HG03342 (cell line): ENCODE results near the gene ATP9B.
"Not testable (repeated sequence)": the region's sequence is repeated elsewhere in the genome, so short reads cannot be mapped to it uniquely, and the experiment has no call there.

ENCODE experiments used
- ATAC-seq: cut with Tn5 transposase; IDR thresholded peaks from one replicate; pipeline ENCODE4 v1.9.1; 2021; ENCODE audit warnings: mild to moderate bottlenecking, moderate library complexity; ENCODE audit not compliant: unreplicated experiment

The ATP9B gene

GRCh38 chr18:79321625-79322405, 252.6 kb downstream of the ATP9B start:
- ATAC-seq = no peak

DNA sequence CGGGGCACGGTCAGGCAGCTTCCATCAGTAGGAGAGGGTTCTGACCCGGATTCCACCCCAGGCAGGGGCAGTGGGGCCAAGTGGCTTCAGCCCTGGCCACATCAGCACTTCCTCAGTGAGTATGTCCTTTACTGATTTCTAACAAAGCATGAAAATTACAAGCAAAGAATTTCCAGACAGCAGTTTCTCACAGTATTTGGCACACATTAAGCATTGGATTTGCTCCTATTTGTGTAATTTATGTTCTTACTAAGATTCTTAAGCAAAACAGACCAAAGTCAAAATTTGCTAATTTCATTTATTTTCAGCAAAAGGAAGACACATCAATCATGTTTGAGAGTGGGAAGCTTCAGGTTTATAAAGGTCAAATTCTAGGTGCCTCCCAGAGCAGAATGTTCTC, 253.2 kb downstream of the ATP9B start:
- ATAC-seq = no peak

- ATAC-seq = no peak
These were observed 254.3 kb downstream of the ATP9B start for GRCh38 chr18:79323471-79323870.

DNA sequence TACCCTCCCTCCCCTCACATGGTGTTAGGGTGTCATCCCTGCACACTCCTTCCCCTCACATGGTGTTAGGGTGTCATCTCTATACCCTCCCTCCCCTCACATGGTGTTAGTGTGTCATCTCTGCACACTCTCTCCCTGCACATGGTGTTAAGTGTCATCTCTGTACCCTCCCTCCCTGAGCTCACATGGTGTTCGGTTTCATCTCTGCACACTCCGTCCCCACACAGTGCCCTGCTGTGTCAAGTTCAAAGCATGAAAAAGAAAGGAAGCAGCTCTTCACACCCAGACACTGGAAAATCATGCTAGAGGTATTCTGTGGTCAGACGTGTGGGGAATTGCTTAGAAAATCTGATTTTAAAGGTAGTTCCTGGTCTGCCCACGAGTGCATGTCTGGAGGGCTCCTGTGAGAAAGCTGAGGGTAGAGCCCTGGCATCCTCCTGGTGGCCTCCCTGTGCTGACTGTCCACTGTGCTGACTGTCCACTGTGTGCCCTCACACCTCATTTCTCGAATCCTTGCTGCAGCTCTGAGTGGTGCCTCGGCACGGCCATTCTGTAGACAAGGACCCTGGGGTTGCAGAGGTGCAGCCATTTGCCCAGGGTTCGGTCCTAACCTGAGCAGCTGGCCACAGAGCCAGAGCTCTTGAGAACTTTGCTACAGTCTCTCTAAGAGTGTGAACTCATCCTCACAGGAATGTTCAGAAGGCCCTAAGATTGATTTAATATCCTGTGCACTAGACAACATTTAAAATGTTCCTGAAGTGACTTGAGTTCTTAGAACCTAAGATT, 257.4 kb downstream of the ATP9B start:
- ATAC-seq = no peak

DNA sequence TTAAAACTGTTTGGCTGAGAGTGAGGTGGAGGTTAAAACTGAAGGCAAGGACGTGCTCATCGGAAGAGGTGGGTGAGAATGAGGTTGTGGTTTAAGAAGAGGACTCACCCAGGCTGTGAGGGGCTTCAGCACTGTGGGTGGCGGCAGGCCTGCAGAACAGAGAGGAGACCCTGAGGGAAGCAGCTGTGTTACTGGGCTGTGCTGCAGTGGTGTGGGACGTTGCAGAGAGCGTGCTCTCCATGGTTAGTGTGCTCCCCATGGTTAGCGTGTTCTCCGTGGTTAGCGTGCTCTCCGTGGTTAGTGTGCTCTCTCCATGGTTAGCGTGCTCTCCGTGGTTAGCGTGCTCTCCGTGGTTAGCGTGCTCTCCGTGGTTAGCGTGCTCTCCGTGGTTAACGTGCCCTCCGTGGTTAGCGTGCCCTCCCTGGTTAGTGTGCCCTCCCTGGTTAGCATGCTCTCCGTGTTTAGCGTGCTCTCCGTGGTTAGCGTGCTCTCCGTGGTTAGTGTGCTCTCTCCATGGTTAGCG, 258.1 kb downstream of the ATP9B start:
- ATAC-seq = no peak

DNA sequence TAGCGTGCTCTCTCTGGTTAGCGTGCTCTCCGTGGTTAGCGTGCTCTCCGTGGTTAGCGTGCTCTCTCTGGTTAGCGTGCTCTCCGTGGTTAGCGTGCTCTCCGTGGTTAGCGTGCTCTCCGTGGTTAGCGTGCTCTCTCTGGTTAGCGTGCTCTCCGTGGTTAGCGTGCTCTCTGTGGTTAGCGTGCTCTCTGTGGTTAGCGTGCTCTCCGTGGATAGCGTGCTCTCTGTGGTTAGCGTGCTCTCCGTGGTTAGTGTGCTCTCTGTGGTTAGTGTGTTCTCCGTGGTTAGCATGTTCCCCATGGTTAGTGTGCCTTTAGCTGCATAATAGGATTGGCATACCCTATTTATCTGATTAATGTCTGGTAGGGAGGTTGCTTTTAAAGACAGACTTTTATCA, 258.7 kb downstream of the ATP9B start:
- ATAC-seq = not testable (repeated sequence)

DNA sequence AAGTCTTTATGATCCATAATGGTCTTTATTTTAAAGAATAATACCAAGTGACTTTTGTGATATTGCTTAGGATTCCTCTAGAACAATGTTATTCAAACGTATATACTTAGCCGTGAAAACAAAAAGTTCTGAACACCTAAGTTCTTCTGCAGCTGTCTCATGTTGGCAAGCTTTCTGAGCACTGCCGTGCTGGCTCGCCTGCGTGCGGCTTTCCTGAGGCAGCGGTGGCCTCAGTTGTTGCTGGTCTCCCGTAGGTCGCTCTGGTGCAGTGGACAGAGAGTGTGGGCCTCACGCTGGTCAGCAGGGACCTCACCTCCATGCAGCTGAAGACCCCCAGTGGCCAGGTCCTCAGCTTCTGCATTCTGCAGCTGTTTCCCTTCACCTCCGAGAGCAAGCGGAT, 259.7 kb downstream of the ATP9B start:
- no peak for ATAC-seq

GRCh38 chr18:79329786-79330185, 260.6 kb downstream of the ATP9B start:
- ATAC-seq = no peak

GRCh38 chr18:79332646-79333045, 263.5 kb downstream of the ATP9B start:
- no peak for ATAC-seq

GRCh38 chr18:79333046-79333445, 263.9 kb downstream of the ATP9B start:
- ATAC-seq = no peak

- ATAC-seq = no peak
These were observed 265.5 kb downstream of the ATP9B start for GRCh38 chr18:79334496-79335233.

GRCh38 chr18:79335833-79336360, 266.7 kb downstream of the ATP9B start:
- ATAC-seq = no peak

GRCh38 chr18:79336556-79337142, 267.5 kb downstream of the ATP9B start:
- ATAC-seq = no peak

DNA sequence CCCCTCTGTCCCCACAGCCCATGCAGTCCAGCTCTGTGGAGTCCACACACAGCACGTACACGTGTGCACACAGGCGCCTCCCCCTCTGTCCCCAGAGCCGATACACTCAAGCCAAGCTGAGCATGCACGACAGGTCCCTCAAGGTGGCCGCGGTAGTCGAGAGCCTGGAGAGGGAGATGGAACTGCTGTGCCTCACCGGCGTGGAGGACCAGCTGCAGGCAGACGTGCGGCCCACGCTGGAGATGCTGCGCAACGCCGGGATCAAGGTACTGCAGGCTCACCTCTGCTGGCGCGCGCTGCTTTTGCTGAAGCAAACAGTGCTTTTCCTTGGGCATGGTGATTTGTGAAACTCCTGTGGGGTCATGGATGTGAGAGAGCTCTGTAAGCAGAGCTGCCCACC, 268.0 kb downstream of the ATP9B start:
- ATAC-seq = no peak

GRCh38 chr18:79337620-79338019, 268.4 kb downstream of the ATP9B start:
- no peak for ATAC-seq

DNA sequence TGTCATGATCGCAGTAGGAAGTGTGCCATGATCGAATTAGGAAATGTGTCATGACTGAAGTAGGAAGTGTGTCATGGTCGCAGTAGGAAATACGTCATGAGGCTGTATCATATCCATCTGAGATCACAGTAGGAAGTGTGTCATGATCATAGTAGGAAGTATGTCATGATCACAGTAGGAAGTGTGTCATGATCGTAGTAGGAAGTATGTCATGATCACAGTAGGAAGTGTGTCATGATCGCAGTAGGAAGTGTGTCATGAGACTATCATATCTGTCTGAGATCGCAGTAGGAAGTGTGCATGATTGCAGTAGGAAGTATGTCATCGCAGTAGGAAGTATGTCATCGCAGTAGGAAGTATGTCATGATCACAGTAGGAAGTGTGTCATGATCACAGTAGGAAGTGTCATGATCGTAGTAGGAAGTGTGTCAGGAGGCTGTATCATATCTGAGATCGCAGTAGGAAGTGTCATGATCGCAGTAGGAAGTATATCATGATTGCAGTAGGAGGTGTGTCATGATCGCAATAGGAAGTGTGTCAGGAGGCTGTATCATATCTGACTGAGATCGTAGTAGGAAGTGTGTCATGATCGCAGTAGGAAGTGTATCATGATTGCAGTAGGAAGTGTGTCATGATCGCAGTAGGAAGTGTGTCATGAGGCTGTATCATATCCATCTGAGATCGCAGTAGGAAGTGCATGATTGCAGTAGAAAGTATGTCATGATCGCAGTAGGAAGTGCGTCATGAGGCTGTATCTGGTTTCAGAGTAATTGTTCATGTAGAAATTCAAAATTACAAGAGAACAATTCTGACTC, 270.1 kb downstream of the ATP9B start:
- no peak for ATAC-seq

GRCh38 chr18:79343567-79344207, 274.5 kb downstream of the ATP9B start:
- no peak for ATAC-seq

DNA sequence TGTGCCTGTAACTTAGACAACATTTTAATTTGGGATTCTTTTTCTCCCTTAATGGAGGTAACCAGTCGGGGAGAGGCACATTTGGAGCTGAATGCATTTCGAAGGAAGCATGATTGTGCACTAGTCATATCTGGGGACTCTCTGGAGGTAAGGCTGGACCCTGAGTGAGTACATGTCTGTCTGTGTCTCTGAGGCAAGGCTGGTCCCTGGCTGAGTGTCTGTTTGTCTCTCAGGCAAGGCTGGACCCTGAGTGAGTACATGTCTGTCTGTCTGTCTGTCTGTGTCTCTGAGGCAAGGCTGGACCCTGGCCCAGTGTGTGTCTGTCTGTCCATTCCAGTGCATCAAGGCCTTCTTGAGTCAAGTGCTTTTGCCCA, 275.0 kb downstream of the ATP9B start:
- no peak for ATAC-seq

DNA sequence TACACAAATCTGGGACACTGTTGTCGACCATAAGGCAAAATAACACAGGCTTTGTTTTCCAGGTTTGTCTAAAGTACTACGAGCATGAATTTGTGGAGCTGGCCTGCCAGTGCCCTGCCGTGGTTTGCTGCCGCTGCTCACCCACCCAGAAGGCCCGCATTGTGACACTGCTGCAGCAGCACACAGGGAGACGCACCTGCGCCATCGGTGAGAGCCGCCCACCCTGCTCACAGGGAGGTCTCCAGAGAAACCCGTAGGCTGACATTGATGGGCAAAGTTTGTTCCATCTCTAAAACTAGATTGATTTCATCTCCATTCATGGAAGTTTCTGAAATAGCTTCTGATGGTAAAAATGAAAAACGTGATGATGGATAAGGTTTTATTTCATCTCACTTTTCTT, 276.2 kb downstream of the ATP9B start:
- no peak for ATAC-seq
